K562 treated with DMSO at 1 percent for 24 hours (cell line): ENCODE data around the gene ELOVL3. TPM values are rescaled to one million over a fixed set of nuclear protein-coding genes. Genes with fewer than 3 reads are reported as not detected.

Source experiments
- total RNA-seq: library from RNA; unstranded; fragments of 300-600 nt; gene quantifications from 2 replicates; pipeline ENCODE4 v1.2.3, GENCODE V29; 2022; ENCODE audit warnings: low read depth; ENCODE audit not compliant: insufficient read depth

The ELOVL3 gene
- 0.52 and 1.7 TPM in 2 replicates for total RNA-seq

GRCh38 chr10:102225646-102226541 lies at the start of gene ELOVL3:
Gene ELOVL3, plus strand, starts transcription at chr10:102226299. Its CDS starts 250 bp downstream, at chr10:102226549.

GRCh38 chr10:102241444-102242117 lies 15.5 kb downstream of the ELOVL3 start, which contains the start of gene PITX3:
Gene PITX3, minus strand, starts transcription at chr10:102241512. Its CDS starts 9,432 bp downstream, at chr10:102232080.

GRCh38 chr10:102245082-102245931 lies 19.2 kb downstream of the ELOVL3 start, which contains the start of gene GBF1:
Gene GBF1, plus strand, starts transcription at chr10:102245532. Its CDS starts 13,407 bp downstream, at chr10:102258939.

Other genes with a start within 250 kb of the ELOVL3 start
- not detected in 2 replicates for gene ARMH3, start 170.1 kb upstream of the ELOVL3 start, total RNA-seq
- gene HPS6, start 160.9 kb upstream of the ELOVL3 start, total RNA-seq: 18.4 and 18.8 TPM in 2 replicates
- 44.9 and 52.7 TPM in 2 replicates for gene LDB1, start 105.9 kb upstream of the ELOVL3 start, total RNA-seq
- gene PPRC1, start 93.3 kb upstream of the ELOVL3 start, total RNA-seq: 8.8 and 10.2 TPM in 2 replicates
- gene NOLC1, start 73.9 kb upstream of the ELOVL3 start, total RNA-seq: 36.8 and 42.9 TPM in 2 replicates
- 0.28 and 0.86 TPM in 2 replicates for gene PITX3, start 15.2 kb downstream of the ELOVL3 start, total RNA-seq
- gene GBF1, start 19.2 kb downstream of the ELOVL3 start, total RNA-seq: 35.3 and 37.2 TPM in 2 replicates
- gene NFKB2, start 169.4 kb downstream of the ELOVL3 start, total RNA-seq: 66.0 and 66.5 TPM in 2 replicates
- gene PSD, start 192.5 kb downstream of the ELOVL3 start, total RNA-seq: 1.3 and 4.7 TPM in 2 replicates
- 35.2 and 40.7 TPM in 2 replicates for gene FBXL15, start 194.5 kb downstream of the ELOVL3 start, total RNA-seq
- gene CUEDC2, start 206.3 kb downstream of the ELOVL3 start, total RNA-seq: 43.0 and 47.0 TPM in 2 replicates
- gene C10orf95, start 225.2 kb downstream of the ELOVL3 start, total RNA-seq: 1.2 TPM in 2 replicates